Right renal pelvis (tissue), 4 donors: ENCODE measurements around the gene IL1R2. TPM values are rescaled to one million over a fixed set of nuclear protein-coding genes. Genes with fewer than 3 reads are reported as not detected.

ENCODE experiments used
- DNase-seq, 4 donors: peaks; one replicate each; pipeline ENCODE4 v3.0.0-alpha.2; 2013; ENCODE audit warnings: low read depth in 4 of 4, low spot score in 3 of 4, missing footprints in 1 of 4
- polyA plus RNA-seq, 4 donors: library from polyadenylated mRNA; unstranded; fragments of 120-200 nt; gene quantifications; one replicate each; pipeline ENCODE4 v1.2.1, GENCODE V29; 2013; ENCODE audit not compliant: insufficient read length in 4 of 4

The IL1R2 gene
- polyA plus RNA-seq, 4 donors, result 0.30 to 0.73 (median 0.50) TPM

GRCh38 chr2:101972621-101973434 is 18.9 kb upstream of the IL1R2 start:
- no peak for DNase-seq

- DNase-seq, result no peak
These were observed 17.1 kb upstream of the IL1R2 start for GRCh38 chr2:101974663-101975062.

- no peak for DNase-seq
These were observed 16.4 kb upstream of the IL1R2 start for GRCh38 chr2:101975171-101975870.

GRCh38 chr2:101976891-101977290 is 14.9 kb upstream of the IL1R2 start:
- no peak for DNase-seq

- DNase-seq, result no peak
These were observed 11.4 kb upstream of the IL1R2 start for GRCh38 chr2:101980368-101980767.

- no peak for DNase-seq
These were observed 10.7 kb upstream of the IL1R2 start for GRCh38 chr2:101981066-101981465.

GRCh38 chr2:101981504-101981903 is 10.3 kb upstream of the IL1R2 start:
- no peak for DNase-seq

- DNase-seq, result no peak
These were observed 9.2 kb upstream of the IL1R2 start for GRCh38 chr2:101982495-101983029.

GRCh38 chr2:101983486-101983885 is 8.3 kb upstream of the IL1R2 start:
- peak in 2 of 4 donors; percentile 38 to 40 for DNase-seq

- DNase-seq, result no peak
These were observed 7.8 kb upstream of the IL1R2 start for GRCh38 chr2:101983928-101984327.

GRCh38 chr2:101984656-101985055 is 7.1 kb upstream of the IL1R2 start:
- no peak for DNase-seq

GRCh38 chr2:101985101-101985792 is 6.5 kb upstream of the IL1R2 start:
- DNase-seq, result no peak

- DNase-seq, result no peak
These were observed 6.0 kb upstream of the IL1R2 start for GRCh38 chr2:101985793-101986164.

- DNase-seq, result no peak
These were observed 5.4 kb upstream of the IL1R2 start for GRCh38 chr2:101986376-101986775.

GRCh38 chr2:101986804-101987740 is 4.7 kb upstream of the IL1R2 start:
- no peak for DNase-seq

- no peak for DNase-seq
These were observed 3.9 kb upstream of the IL1R2 start for GRCh38 chr2:101987832-101988231.

- DNase-seq, result no peak
These were observed 3.2 kb upstream of the IL1R2 start for GRCh38 chr2:101988541-101988940.

- DNase-seq, result no peak
These were observed 1.9 kb upstream of the IL1R2 start for GRCh38 chr2:101989740-101990460.

GRCh38 chr2:101993772-101994171 is 2.0 kb downstream of the IL1R2 start:
- DNase-seq, result no peak
